ENCODE results near the gene C19orf38. TPM values are rescaled to one million over a fixed set of nuclear protein-coding genes. Genes with fewer than 3 reads are reported as not detected.

C19orf38 gene
- total RNA-seq, 2 experiments from 2014 or later, result 1.2 to 1.3 TPM

DNA sequence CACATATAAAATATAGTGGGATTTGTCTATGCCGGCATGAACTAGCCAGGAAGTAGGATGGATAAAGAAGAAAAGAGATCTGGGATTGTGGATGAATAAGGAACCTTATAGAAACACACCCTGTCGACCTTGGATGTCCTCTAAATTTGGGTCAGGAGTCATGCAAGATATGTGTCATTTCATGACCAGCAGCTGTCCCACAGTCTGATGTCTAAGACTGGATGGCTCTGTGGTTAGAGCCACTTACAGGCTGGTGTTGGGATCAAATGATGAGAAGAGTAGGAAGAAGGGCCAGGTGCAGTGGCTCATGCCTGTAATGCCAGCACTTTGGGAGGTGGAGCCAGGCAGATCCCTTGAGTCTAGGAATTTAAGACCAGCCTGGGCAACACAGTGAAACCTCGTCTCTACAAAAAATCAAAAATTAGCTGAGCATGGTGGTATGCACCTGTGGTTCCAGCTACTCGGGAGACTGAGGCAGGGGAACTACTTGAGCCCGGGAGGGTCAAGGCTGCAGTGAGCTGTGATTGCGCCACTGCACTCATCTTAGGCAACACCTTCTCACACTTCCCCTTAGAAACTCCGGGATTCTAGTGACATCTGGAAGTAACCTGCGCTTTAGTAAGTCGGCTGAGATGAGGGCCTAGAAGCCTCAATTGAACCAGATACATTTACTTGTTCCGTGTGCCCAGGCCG lies 43.0 kb upstream of the C19orf38 start:
- ATAC-seq, result no peak
- POLR2A ChIA-PET, result no interaction called here
- intact Hi-C loops (cut with micrococcal nuclease), result no loop called here
- H3K36me3 Mint-ChIP-seq (ENCODE audit: low read depth), result peaks cover 33% of the 10 kb centered on the region
- H3K9me3 Mint-ChIP-seq, result no peaks in the 10 kb centered on the region
- CTCF ChIA-PET, result interaction anchor here (1.4 to 2.0 kb wide), 3 partner anchors 15 to 333 kb away, joined by 3 to 6 read pairs (median 3); partner anchors contain the start of gene DNM2
- TF ChIP-seq, protein P1, sequence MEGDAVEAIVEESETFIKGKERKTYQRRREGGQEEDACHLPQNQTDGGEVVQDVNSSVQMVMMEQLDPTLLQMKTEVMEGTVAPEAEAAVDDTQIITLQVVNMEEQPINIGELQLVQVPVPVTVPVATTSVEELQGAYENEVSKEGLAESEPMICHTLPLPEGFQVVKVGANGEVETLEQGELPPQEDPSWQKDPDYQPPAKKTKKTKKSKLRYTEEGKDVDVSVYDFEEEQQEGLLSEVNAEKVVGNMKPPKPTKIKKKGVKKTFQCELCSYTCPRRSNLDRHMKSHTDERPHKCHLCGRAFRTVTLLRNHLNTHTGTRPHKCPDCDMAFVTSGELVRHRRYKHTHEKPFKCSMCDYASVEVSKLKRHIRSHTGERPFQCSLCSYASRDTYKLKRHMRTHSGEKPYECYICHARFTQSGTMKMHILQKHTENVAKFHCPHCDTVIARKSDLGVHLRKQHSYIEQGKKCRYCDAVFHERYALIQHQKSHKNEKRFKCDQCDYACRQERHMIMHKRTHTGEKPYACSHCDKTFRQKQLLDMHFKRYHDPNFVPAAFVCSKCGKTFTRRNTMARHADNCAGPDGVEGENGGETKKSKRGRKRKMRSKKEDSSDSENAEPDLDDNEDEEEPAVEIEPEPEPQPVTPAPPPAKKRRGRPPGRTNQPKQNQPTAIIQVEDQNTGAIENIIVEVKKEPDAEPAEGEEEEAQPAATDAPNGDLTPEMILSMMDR (IDR thresholded peaks at IDR 0.05), result no peak
- H3K4me3 Mint-ChIP-seq, result no peak overlapping the region
- no peaks in the 10 kb centered on the region for H3K27me3 Mint-ChIP-seq
- H3K27ac Mint-ChIP-seq, result peak overlapping the region; percentile 22
- no peak for DNase-seq
- H3K4me1 Mint-ChIP-seq (ENCODE audit: low read depth), result peaks cover 16% of the 10 kb centered on the region

DNA sequence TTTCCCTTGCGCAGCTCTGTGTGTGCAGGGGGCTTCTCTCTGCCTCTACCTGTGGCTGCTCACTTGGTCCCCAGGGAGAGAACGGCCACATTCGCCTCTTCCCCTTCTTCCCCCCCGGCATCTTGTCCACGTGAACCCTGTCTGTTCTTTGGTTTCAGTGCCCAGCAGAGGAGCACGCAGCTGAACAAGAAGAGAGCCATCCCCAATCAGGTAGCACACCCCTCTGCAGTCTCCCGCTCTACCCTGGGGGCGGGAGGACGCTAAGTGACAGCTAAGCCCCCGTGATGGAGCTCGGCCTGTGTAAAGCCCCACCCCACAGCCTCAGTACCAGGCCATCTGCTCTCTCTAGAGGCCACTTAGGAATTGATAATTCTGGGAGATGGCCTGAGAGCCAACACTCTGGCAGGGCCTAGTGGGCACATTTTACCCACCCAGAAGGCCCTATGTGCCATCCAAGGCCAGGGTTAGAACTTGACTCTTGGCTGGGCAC lies 42.4 kb upstream of the C19orf38 start:
- no peaks in the 10 kb centered on the region for H3K9me3 Mint-ChIP-seq
- no peaks in the 10 kb centered on the region for H3K27me3 Mint-ChIP-seq
- intact Hi-C loops (cut with micrococcal nuclease), result no loop called here
- CTCF ChIA-PET, result interaction anchor here (0.9 to 2.0 kb wide), 4 partner anchors 15 to 333 kb away, joined by 3 to 6 read pairs (median 3); partner anchors contain the start of gene DNM2
- no peak overlapping the region for H3K4me3 Mint-ChIP-seq
- H3K4me1 Mint-ChIP-seq (ENCODE audit: low read depth), result peaks cover 16% of the 10 kb centered on the region
- H3K36me3 Mint-ChIP-seq (ENCODE audit: low read depth), result peaks cover 29% of the 10 kb centered on the region
- DNase-seq, result no peak
- TF ChIP-seq, protein P1 (IDR thresholded peaks at IDR 0.05), result no peak
- ATAC-seq, result no peak
- peak overlapping the region; percentile 21 for H3K27ac Mint-ChIP-seq
- POLR2A ChIA-PET, result no interaction called here

- peaks cover 29% of the 10 kb centered on the region for H3K36me3 Mint-ChIP-seq (ENCODE audit: low read depth)
- ChIA-PET CTCF (no interaction called here), POLR2A (no interaction called here)
- DNase-seq, result peak; percentile 68
- peak; percentile 66 for ATAC-seq
- H3K4me1 Mint-ChIP-seq (ENCODE audit: low read depth), result peaks cover 26% of the 10 kb centered on the region
- H3K9me3 Mint-ChIP-seq, result no peaks in the 10 kb centered on the region
- H3K4me3 Mint-ChIP-seq, result no peak overlapping the region
- TF ChIP-seq, protein P1 (IDR thresholded peaks at IDR 0.05), result no peak
- intact Hi-C loops (cut with micrococcal nuclease), result no loop called here
- H3K27ac Mint-ChIP-seq, result peak overlapping the region; percentile 51
- no peaks in the 10 kb centered on the region for H3K27me3 Mint-ChIP-seq
These were observed 39.1 kb upstream of the C19orf38 start for GRCh38 chr19:10808937-10809649.

DNA sequence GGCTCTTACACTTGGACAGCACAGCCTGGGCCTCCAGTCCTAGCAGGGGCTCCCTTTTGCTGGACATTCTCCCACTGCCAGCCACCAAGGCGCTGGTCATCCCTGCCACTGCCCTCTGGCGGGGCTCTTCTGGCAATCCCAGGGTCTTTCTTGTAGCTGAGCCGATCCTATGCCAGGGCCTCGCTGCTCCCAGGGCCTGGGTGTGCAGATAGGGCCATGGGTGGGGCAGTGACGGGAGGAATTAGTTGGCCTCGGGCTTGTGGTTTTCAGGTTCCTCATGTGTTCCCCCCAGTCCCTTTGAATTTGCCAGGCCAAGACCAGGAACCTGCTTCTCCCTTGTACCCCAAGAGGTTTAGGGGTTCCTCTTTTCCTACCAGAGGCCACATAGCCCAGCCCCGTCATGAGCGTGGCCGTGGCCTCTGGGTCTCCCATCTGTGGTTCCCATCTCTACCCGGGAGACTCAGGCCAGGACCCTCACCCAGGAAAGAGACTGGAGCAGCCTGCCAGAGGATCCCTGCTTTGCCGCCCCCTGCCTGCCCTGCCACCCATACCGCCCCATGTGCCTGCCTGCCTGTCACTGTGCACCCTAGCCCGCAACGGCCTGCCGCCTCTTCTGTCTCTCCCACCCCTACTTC lies 38.4 kb upstream of the C19orf38 start:
- Mint-ChIP-seq H3K36me3 (ENCODE audit: low read depth) (peaks cover 28% of the 10 kb centered on the region), H3K9me3 (no peaks in the 10 kb centered on the region), H3K27ac (peak overlapping the region; percentile 57), H3K4me3 (no peak overlapping the region), H3K4me1 (ENCODE audit: low read depth) (peaks cover 26% of the 10 kb centered on the region), H3K27me3 (no peaks in the 10 kb centered on the region)
- ChIA-PET CTCF (no interaction called here), POLR2A (no interaction called here)
- no peak for DNase-seq
- TF ChIP-seq, protein P1 (IDR thresholded peaks at IDR 0.05), result no peak
- no peak for ATAC-seq
- intact Hi-C loops (cut with micrococcal nuclease), result no loop called here
